H54 (cell line): ENCODE results near the gene ATP6V0E1.
"Not testable (repeated sequence)": the region's sequence is repeated elsewhere in the genome, so short reads cannot be mapped to it uniquely, and the experiment has no call there.

Experiments
- DNase-seq: peaks from one replicate; pipeline ENCODE4 v3.0.0; 2011; ENCODE audit warnings: low spot score, mixed read lengths; ENCODE audit not compliant: insufficient read length
- FAIRE-seq: peaks from 3 replicates; lab custom pipeline; 2011; peaks lifted over from hg19 to GRCh38; lab: Jason Lieb, UNC
- POLR2A ChIP-seq: IDR thresholded peaks from 2 replicates; pipeline ENCODE4 v1.6.1; 2011; ENCODE audit warnings: low read depth, mild to moderate bottlenecking, low read length

ATP6V0E1 gene

GRCh38 chr5:173004013-173004412, 20.4 kb downstream of the ATP6V0E1 start:
- FAIRE-seq (no peak), DNase-seq (no peak)
- no peak for TF ChIP-seq POLR2A

DNA sequence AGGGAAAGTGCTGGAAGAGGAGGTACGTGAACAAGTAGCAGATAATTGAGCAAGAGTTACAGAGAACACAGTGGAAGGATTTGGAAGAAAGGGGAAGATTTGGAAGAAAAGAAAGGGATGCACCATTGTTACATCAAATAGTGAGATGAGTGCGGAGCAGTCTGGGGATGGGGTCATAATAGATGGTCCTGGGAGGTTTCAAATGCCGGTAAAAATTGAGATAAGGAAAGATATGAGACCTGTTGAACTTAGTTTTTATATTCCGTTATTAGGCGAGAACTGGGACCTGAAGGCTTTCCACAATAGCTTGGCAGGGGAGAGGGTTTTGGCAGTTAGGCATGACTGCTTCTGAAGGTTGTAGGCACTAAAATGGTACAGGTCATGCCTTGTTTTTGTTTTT, 20.9 kb downstream of the ATP6V0E1 start:
- no peak for TF ChIP-seq POLR2A
- FAIRE-seq (no peak), DNase-seq (no peak)

DNA sequence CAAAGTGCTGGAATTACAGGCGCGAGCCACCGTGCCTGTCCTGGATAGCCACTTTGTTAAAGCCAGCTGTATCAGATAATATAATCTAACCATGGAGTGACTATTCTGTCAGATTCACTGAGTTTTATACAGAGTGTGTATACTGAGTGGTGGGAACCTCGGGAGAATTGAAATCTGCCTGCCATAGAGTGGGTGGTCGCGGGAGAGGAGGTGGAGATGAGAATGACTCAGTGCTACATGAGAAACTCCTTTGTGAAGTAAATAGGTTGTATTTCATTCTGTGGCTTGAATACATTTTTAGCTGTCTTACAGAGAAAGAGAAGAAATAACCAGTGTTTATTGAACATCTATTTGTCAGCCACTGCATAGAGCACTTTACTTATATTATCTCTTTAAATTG, 26.4 kb downstream of the ATP6V0E1 start:
- TF ChIP-seq POLR2A = no peak
- FAIRE-seq (no peak), DNase-seq (no peak)

DNA sequence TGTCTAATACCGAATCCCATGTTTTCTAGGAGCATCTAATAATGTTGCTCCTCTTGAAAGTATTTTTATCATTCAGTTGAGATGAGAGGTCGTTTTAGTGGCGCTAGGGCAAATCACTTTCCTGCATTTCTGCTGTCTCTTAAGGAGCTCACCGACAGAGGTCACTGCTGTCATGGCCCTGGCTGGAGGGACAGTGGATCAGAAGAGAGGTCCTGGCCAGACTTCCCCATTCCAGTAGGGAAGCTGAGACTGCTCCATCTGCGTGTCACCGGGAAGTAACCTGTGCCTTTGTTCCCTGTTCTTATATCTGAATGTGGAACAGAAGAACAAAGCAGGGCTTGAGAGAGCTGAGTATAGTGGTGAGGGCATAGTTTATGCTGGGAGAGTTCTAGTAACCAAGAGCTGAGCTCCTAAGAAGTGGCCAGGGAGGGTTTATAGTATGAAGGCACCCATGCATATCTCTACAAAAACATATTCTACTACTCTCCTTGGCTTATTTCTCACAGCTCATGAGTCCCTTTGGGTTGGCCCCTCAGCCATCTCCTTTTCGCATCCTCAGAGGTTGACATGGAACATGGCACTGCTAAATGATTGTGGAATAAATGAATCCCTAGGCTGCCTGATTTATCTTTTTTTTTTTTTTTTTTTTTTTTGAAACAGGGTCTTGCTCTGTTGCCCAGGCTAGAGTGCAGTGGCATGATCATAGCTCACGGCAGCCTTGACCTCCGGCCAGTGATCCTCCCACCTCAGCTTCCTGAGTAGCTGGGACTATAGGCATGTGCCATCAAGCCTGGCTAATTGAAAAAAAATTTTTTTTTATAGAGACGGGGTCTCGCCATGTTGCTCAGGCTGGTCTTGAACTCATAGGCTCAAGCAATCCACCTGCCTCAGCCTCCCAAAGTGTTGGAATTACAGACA, 27.2 kb downstream of the ATP6V0E1 start:
- no peak for FAIRE-seq
- TF ChIP-seq POLR2A = no peak
- DNase-seq = no peak

DNA sequence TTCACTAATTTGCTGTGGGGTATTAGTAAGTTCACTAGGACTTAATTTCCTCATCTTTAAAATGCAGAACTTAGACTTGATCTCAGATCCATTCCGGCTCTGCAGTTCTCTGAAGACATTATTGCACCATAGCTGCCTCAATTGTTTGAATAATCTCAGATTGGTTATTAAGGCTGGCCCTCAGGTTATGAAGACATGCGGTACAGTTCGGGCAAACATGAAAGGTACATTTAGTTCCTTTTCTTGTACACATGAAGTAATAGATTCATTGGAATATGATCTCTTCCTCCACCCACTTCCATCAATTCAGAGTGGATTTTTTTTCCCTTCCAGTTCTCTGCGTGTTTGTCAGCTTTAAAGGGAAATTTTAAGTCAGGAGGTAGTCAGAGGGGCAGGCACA, 28.0 kb downstream of the ATP6V0E1 start:
- TF ChIP-seq POLR2A = no peak
- FAIRE-seq = no peak
- DNase-seq = no peak

- TF ChIP-seq POLR2A = no peak
- no peak for FAIRE-seq
- DNase-seq = no peak
Measured at GRCh38 chr5:173012882-173013281, 29.3 kb downstream of the ATP6V0E1 start.

DNA sequence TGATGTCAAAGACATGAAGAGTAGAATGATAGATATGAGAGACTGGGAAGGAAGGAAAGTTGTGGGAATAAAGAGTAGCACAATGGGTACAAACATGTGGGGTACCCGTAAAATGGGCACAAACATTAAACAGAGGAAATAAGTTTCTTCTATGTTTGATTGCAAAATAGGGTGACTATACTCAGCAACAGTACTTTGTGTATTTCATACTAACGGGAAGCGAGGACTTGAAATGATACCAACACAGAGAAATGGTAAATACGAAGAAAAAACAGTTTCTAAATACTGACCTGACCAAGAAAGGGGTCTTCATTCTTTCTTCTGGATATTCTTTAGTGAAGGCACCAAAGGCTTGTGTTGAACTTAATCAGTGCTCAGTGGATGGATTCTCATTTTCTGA, 31.1 kb downstream of the ATP6V0E1 start:
- FAIRE-seq = no peak
- no peak for TF ChIP-seq POLR2A

GRCh38 chr5:173015192-173015591, 31.6 kb downstream of the ATP6V0E1 start:
- no peak for TF ChIP-seq POLR2A
- FAIRE-seq (no peak), DNase-seq (no peak)

More for the DNA sequence above, 31.1 kb downstream of the ATP6V0E1 start:
- no peak for DNase-seq

GRCh38 chr5:173015598-173016455, 32.3 kb downstream of the ATP6V0E1 start:
- FAIRE-seq = no peak
- no peak for TF ChIP-seq POLR2A
- DNase-seq = no peak

- no peak for DNase-seq
- no peak for FAIRE-seq
Measured at GRCh38 chr5:173016598-173017046, 33.1 kb downstream of the ATP6V0E1 start.

DNA sequence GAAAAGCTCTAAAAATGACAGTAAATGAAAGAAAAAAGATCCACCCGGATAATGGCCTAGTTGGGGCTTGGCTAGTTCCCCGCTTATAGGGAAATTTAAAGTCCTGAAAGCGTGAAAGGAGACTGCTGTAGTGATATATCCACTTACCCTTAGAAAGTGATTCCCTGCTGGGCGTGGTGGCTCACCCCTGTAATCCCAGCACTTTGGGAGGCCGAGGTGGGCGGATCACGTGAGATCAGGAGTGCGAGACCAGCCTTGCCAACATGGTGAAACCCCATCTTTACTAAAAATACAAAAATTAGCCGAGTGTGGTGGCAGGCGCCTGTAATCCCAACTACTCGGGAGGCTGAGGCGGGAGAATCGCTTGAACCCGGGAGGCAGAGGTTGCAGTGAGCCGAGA, 33.5 kb downstream of the ATP6V0E1 start:
- not testable (repeated sequence) for FAIRE-seq, DNase-seq

More at GRCh38 chr5:173016598-173017046, 33.1 kb downstream of the ATP6V0E1 start:
- no peak for TF ChIP-seq POLR2A

DNA sequence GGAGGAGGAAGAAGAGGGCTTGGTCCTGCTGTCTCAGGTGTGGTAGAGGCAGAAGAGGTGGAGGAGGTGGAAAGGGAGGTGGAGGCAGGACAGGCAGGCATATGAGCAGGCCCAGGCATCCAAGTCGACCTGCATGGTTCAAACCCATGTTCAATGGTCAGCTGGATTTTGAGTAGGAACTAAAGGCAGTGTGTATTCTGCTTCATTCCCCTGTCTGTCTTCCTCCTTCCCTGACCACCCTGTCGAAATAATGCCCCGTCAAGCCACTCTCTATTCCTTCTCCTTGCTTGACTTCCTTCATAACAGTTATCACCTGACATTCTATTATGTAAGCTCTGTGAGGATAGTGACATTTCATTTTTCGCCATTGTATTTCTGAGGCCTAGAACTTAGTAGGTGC, 34.8 kb downstream of the ATP6V0E1 start:
- DNase-seq (no peak), FAIRE-seq (no peak)

DNA sequence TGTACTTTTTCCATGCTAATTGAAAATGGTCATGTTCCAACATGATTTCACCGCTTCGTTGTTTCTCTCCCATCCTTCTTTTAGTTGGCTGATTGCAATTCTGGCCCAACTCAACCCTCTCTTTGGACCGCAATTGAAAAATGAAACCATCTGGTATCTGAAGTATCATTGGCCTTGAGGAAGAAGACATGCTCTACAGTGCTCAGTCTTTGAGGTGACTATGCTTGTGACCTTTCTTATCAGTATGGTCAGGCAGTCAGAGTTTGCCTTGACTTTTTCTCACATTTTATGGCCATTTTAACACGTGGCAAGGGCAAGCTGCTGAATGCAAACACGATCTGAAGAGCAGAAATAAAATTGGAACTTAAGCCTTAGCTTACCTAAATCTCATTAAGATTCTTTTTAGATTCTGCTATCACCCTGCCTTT, 36.6 kb downstream of the ATP6V0E1 start:
- FAIRE-seq (no peak), DNase-seq (no peak)
- TF ChIP-seq POLR2A = no peak

More for the DNA sequence above, 34.8 kb downstream of the ATP6V0E1 start:
- TF ChIP-seq POLR2A = no peak

GRCh38 chr5:173020643-173021042, 37.1 kb downstream of the ATP6V0E1 start:
- TF ChIP-seq POLR2A = no peak
- no peak for FAIRE-seq
- no peak for DNase-seq
